SW480 (cell line): Measurements from ENCODE around the gene TMEM69.
"Not testable (repeated sequence)": the region's sequence is repeated elsewhere in the genome, so short reads cannot be mapped to it uniquely, and the experiment has no call there.

Source experiments
- DNase-seq: peaks from one replicate; pipeline ENCODE4 v3.0.0-alpha.2; 2016; ENCODE audit warnings: low spot score

The TMEM69 gene

DNA sequence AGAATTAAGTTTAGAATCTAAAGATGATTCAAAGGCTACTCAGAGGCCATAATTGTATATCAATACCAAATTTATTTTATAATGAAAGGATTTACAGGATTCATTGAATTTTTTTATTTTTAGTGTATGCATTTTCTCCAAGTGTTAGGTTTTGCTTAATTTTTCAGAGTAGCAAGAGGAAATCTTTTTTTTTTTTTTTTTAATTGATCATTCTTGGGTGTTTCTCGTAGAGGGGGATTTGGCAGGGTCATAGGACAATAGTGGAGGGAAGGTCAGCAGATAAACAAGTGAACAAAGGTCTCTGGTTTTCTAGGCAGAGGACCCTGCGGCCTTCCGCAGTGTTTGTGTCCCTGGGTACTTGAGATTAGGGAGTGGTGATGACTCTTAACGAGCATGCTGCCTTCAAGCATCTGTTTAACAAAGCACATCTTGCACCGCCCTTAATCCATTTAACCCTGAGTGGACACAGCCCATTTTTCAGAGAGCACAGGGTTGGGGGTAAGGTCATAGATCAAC, 51.7 kb downstream of the TMEM69 start:
- not testable (repeated sequence) for DNase-seq
